MCF 10A (cell line): ENCODE data around the gene COMP. TPM values are rescaled to one million over a fixed set of nuclear protein-coding genes. Genes with fewer than 3 reads are reported as not detected.

Experiments
- BruUV-seq: library from RNA; stranded (reverse); fragments of 400-500 nt; replicated peaks from 2 replicates; lab custom pipeline; 2021; lab: Mats Ljungman, UMichigan
- CTCF ChIA-PET: fragments of 300-600 bp; sonication (Branson Sonifier 250); formaldehyde crosslinking; extraction: SDS; loops from one replicate; lab custom pipeline; 2021; ENCODE audit warnings: antibody characterized with exemption, inconsistent platforms; lab: Yijun Ruan, JAX
- POLR2A ChIA-PET: fragments of 300-600, 350-650 bp; sonication (Branson Sonifier 250); formaldehyde crosslinking; extraction: SDS; loops from one replicate; lab custom pipeline; 2020; ENCODE audit warnings: antibody characterized with exemption, inconsistent platforms; lab: Yijun Ruan, JAX
- DNase-seq: peaks from one replicate; pipeline ENCODE4 v3.0.0-alpha.2; 2018; ENCODE audit not compliant: unreplicated experiment
- H3K27ac Mint-ChIP-seq: one replicate; pipeline ENCODE4 v1.8.0; 2022; ENCODE audit warnings: mild to moderate bottlenecking, low read depth, mixed read lengths; ENCODE audit not compliant: unreplicated experiment
- H3K27me3 Mint-ChIP-seq: one replicate; pipeline ENCODE4 v1.8.0; 2022; ENCODE audit warnings: mixed read lengths; ENCODE audit not compliant: insufficient read depth, unreplicated experiment
- H3K36me3 Mint-ChIP-seq: one replicate; pipeline ENCODE4 v1.8.0; 2022; ENCODE audit warnings: mild to moderate bottlenecking, moderate library complexity, mixed read lengths; ENCODE audit not compliant: insufficient read depth, unreplicated experiment
- H3K4me1 Mint-ChIP-seq: one replicate; pipeline ENCODE4 v1.8.0; 2022; ENCODE audit warnings: mixed read lengths; ENCODE audit not compliant: insufficient read depth, unreplicated experiment
- H3K4me3 Mint-ChIP-seq: one replicate; pipeline ENCODE4 v1.8.0; 2022; ENCODE audit warnings: mild to moderate bottlenecking, moderate library complexity, mixed read lengths; ENCODE audit not compliant: unreplicated experiment
- H3K9me3 Mint-ChIP-seq: one replicate; pipeline ENCODE4 v1.8.0; 2022; ENCODE audit warnings: mixed read lengths; ENCODE audit not compliant: unreplicated experiment
- intact Hi-C: fragments of 100-400 bp; cut with micrococcal nuclease; formaldehyde crosslinking; loops from 2 replicates; pipeline ENCODE4 v1.14.1; 2022
- total RNA-seq: library from RNA; stranded (reverse); gene quantifications from 2 replicates; pipeline ENCODE4 v1.2.3, GENCODE V29; 2022
- TF ChIP-seq, protein P1 (sequence below): fragments of 200-600 bp; IDR thresholded peaks from one replicate; pipeline ENCODE4 v1.8.0; 2022; ENCODE audit warnings: antibody characterized with exemption, mild to moderate bottlenecking; ENCODE audit not compliant: unreplicated experiment

The COMP gene
- total RNA-seq, 1 experiment from 2014 or later, result not detected

- intact Hi-C loops, result no loop called here
- CTCF ChIA-PET, result interaction anchor here (1.0 kb wide), 1 partner anchor 8 kb away, joined by 3 read pairs; no protein-coding TSS in a partner anchor
Observed at GRCh38 chr19:18778076-18778389, 13.1 kb downstream of the COMP start.

GRCh38 chr19:18777301-18778075 lies 13.6 kb downstream of the COMP start:
- no peaks in the 10 kb centered on the region for H3K9me3 Mint-ChIP-seq
- H3K27me3 Mint-ChIP-seq, result no peaks in the 10 kb centered on the region
- intact Hi-C loops, result no loop called here
- H3K27ac Mint-ChIP-seq, result no peak overlapping the region
- H3K4me1 Mint-ChIP-seq, result peaks cover 9% of the 10 kb centered on the region
- H3K4me3 Mint-ChIP-seq, result no peak overlapping the region
- no peak for DNase-seq
- peaks cover 3% of the 10 kb centered on the region for H3K36me3 Mint-ChIP-seq
- TF ChIP-seq, protein P1, sequence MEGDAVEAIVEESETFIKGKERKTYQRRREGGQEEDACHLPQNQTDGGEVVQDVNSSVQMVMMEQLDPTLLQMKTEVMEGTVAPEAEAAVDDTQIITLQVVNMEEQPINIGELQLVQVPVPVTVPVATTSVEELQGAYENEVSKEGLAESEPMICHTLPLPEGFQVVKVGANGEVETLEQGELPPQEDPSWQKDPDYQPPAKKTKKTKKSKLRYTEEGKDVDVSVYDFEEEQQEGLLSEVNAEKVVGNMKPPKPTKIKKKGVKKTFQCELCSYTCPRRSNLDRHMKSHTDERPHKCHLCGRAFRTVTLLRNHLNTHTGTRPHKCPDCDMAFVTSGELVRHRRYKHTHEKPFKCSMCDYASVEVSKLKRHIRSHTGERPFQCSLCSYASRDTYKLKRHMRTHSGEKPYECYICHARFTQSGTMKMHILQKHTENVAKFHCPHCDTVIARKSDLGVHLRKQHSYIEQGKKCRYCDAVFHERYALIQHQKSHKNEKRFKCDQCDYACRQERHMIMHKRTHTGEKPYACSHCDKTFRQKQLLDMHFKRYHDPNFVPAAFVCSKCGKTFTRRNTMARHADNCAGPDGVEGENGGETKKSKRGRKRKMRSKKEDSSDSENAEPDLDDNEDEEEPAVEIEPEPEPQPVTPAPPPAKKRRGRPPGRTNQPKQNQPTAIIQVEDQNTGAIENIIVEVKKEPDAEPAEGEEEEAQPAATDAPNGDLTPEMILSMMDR, result no peak
- no TSS peak for BruUV-seq
- CTCF ChIA-PET, result interaction anchor here (1.0 to 1.1 kb wide), 2 partner anchors 9 to 70 kb away, joined by 3 read pairs; no protein-coding TSS in a partner anchor
- POLR2A ChIA-PET, result no interaction called here

More at GRCh38 chr19:18778076-18778389, 13.1 kb downstream of the COMP start:
- H3K36me3 Mint-ChIP-seq, result no peaks in the 10 kb centered on the region
- no peaks in the 10 kb centered on the region for H3K27me3 Mint-ChIP-seq
- no peak overlapping the region for H3K27ac Mint-ChIP-seq
- no peak for DNase-seq
- no peak overlapping the region for H3K4me3 Mint-ChIP-seq
- H3K4me1 Mint-ChIP-seq, result peaks cover 4% of the 10 kb centered on the region
- TF ChIP-seq, protein P1, result no peak
- no peaks in the 10 kb centered on the region for H3K9me3 Mint-ChIP-seq
- no TSS peak for BruUV-seq
- POLR2A ChIA-PET, result no interaction called here

DNA sequence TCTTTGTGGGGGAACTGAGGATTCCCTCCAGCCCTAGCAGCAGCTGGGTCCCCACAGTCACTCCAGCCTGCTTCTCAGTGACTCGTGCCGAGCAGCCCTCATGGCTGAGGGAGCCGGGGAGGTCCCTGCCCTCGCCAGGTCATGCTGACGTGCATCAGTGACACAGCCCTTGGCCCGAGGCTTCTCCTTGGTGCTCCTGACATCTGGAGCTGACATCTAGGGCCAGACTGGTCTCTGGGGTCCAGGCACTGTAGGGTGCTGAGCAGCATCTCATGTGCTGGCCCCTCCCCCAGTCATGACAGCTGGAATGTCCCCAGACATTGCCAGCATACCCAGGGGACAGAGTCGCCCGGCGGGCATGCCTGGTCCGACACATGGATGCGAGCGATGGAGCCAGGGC lies 14.4 kb downstream of the COMP start:
- H3K9me3 Mint-ChIP-seq, result no peaks in the 10 kb centered on the region
- ChIA-PET CTCF (interaction anchor here (1.1 to 1.4 kb wide), 2 partner anchors 70 to 71 kb away, joined by 3 to 4 read pairs; no protein-coding TSS in a partner anchor), POLR2A (no interaction called here)
- TF ChIP-seq, protein P1, result no peak
- H3K4me3 Mint-ChIP-seq, result no peak overlapping the region
- DNase-seq, result peak; percentile 39
- peaks cover 12% of the 10 kb centered on the region for H3K4me1 Mint-ChIP-seq
- BruUV-seq, result no TSS peak
- H3K27me3 Mint-ChIP-seq, result no peaks in the 10 kb centered on the region
- peaks cover 5% of the 10 kb centered on the region for H3K36me3 Mint-ChIP-seq
- H3K27ac Mint-ChIP-seq, result no peak overlapping the region
- intact Hi-C loops, result no loop called here

- BruUV-seq, result no TSS peak
- CTCF ChIA-PET, result interaction anchor here (1.4 kb wide), 1 partner anchor 70 kb away, joined by 4 read pairs; no protein-coding TSS in a partner anchor
- H3K27ac Mint-ChIP-seq, result no peak overlapping the region
Observed at GRCh38 chr19:18776288-18776594, 14.9 kb downstream of the COMP start.

More at GRCh38 chr19:18776288-18776594, 14.9 kb downstream of the COMP start:
- no peaks in the 10 kb centered on the region for H3K9me3 Mint-ChIP-seq
- H3K27me3 Mint-ChIP-seq, result no peaks in the 10 kb centered on the region
- intact Hi-C loops, result no loop called here
- H3K4me1 Mint-ChIP-seq, result peaks cover 16% of the 10 kb centered on the region
- POLR2A ChIA-PET, result no interaction called here
- TF ChIP-seq, protein P1, result peak; percentile 9
- peak; percentile 72 for DNase-seq
- peaks cover 5% of the 10 kb centered on the region for H3K36me3 Mint-ChIP-seq
- no peak overlapping the region for H3K4me3 Mint-ChIP-seq
